ENCODE results near the gene ITGB3.

DNA sequence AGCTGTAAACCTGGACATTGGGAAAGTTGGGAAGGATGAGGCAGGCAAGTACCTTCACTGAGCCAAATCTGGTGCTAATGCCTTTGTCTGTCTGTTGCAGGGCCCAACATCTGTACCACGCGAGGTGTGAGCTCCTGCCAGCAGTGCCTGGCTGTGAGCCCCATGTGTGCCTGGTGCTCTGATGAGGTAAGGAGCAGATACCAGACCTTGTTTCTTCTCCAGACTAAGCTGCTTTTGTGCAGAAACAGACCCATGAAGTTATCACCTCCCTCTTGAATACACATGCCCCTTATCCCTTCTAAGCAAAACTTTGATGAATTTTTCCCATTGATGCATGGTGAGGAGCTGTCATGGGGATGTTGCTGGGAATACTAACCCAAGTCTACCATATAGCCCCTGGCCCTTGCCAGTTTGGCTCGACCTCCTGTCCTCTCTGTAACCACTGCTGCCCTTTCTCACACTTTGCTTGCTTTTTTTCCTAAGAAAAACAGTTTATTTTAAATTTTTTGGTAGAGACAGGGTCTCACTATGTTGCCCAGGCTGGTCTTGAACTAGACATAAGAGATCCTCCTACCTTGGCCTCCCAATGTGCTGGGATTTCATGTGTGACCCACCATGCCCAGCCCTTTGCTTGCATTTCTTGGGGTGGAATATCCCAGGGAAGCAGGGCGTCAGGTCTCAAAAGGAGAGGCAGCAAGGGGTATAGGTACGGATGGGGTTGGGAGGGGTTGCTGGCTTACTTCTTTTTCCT, 20.9 kb downstream of the ITGB3 start:
- no peak for TF ChIP-seq EZH2 (IDR thresholded peaks at IDR 0.05)
- no peak for TF ChIP-seq SRF (IDR thresholded peaks at IDR 0.05; ENCODE audit: low read depth)
- TF ChIP-seq RAD21 (IDR thresholded peaks at IDR 0.05; ENCODE audit: low read depth): no peak
- TF ChIP-seq CTCF (IDR thresholded peaks at IDR 0.05 in 2 of 3, conservative IDR thresholded peaks at IDR 0.05 in 1 of 3; ENCODE audit: borderline replicate concordance in 1 of 3, insufficient read depth in 1 of 3, low read depth in 2 of 3, low read length in 2 of 3): no peak
- no peak for TF ChIP-seq ZNF274 (IDR thresholded peaks at IDR 0.05; ENCODE audit: low read depth, low read length)
- no peak for TF ChIP-seq POLR2AphosphoS5 (IDR thresholded peaks at IDR 0.05; ENCODE audit: low read depth, low read length)

All from HCT116 (cell line).